ENCODE data around the gene SLC22A13. TPM values are rescaled to one million over a fixed set of nuclear protein-coding genes. Genes with fewer than 3 reads are reported as not detected.

The SLC22A13 gene
- total RNA-seq, 4 donors from 2014 or later: 0.29 to 0.58 (median 0.51) TPM; not detected in 1

DNA sequence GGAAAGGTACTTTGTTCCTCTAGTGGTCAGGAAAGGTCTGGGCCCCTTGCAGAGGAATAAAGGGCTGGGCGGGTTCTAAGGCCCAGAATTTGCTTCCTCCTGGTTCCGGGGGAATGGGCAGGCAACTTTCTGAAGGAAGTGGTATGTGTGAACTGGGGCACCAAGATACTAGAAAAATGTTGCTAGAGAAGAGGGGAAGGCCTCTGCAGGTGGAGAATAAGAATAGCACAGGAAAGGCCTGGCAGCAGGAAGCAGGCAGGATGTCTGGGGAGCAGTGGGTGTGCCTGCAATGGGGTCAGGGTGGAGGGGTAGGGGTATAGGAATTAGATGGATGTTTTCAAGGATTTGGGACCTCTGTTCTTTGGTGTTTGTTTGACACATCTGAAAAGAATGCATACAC, 2.0 kb downstream of the SLC22A13 start:
- Histone ChIP-seq H3K4me1 (peaks cover 17 to 19% of the 10 kb centered on the region in 2 donors), H3K27me3 (no peaks in the 10 kb centered on the region), H3K27ac (no peak overlapping the region), H3K36me3 (no peaks in the 10 kb centered on the region), H3K4me3 (no peak overlapping the region), H3K9me3 (no peaks in the 10 kb centered on the region)
- TF ChIP-seq, protein P1, sequence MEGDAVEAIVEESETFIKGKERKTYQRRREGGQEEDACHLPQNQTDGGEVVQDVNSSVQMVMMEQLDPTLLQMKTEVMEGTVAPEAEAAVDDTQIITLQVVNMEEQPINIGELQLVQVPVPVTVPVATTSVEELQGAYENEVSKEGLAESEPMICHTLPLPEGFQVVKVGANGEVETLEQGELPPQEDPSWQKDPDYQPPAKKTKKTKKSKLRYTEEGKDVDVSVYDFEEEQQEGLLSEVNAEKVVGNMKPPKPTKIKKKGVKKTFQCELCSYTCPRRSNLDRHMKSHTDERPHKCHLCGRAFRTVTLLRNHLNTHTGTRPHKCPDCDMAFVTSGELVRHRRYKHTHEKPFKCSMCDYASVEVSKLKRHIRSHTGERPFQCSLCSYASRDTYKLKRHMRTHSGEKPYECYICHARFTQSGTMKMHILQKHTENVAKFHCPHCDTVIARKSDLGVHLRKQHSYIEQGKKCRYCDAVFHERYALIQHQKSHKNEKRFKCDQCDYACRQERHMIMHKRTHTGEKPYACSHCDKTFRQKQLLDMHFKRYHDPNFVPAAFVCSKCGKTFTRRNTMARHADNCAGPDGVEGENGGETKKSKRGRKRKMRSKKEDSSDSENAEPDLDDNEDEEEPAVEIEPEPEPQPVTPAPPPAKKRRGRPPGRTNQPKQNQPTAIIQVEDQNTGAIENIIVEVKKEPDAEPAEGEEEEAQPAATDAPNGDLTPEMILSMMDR (IDR thresholded peaks at IDR 0.05 in 4 of 5, conservative IDR thresholded peaks at IDR 0.05 in 1 of 5): no peak
- TF ChIP-seq POLR2A (IDR thresholded peaks at IDR 0.05): no peak
- no peak for ATAC-seq
- in situ Hi-C loops (cut with MboI; ENCODE audit: low sequenced_read_pairs in 4 of 4): no loop called here
- intact Hi-C loops (cut with DNase I; ENCODE audit: low total_unique reads): no loop called here
- no peak for DNase-seq

DNA sequence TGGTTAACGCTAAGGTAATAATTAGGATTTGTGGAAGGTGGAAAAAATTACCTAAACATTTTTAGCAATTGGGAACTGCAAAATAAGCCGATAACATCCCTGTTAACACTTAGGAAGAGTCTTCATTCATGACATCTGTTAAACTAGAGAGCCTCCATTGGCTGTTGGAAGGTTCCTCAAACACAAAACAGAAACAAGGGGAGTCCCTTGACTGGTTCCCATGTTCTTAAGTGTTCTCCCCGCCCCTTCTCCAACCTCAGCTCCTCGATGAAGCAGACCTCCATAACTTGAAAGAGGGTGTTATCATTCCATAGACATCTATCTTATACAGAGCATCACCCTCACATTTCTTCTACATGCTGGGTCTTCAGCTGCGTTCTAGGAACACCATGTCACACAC, 2.5 kb downstream of the SLC22A13 start:
- DNase-seq: no peak
- in situ Hi-C loops (cut with MboI; ENCODE audit: low sequenced_read_pairs in 4 of 4) (no loop called here), intact Hi-C loops (cut with DNase I; ENCODE audit: low total_unique reads) (no loop called here)
- Histone ChIP-seq H3K4me3 (no peak overlapping the region), H3K36me3 (no peaks in the 10 kb centered on the region), H3K4me1 (peaks cover 17% of the 10 kb centered on the region in 2 donors), H3K27me3 (no peaks in the 10 kb centered on the region), H3K27ac (no peak overlapping the region), H3K9me3 (no peaks in the 10 kb centered on the region)
- TF ChIP-seq, protein P1 (IDR thresholded peaks at IDR 0.05 in 4 of 5, conservative IDR thresholded peaks at IDR 0.05 in 1 of 5): no peak
- no peak for TF ChIP-seq POLR2A (IDR thresholded peaks at IDR 0.05)
- no peak for ATAC-seq

DNA sequence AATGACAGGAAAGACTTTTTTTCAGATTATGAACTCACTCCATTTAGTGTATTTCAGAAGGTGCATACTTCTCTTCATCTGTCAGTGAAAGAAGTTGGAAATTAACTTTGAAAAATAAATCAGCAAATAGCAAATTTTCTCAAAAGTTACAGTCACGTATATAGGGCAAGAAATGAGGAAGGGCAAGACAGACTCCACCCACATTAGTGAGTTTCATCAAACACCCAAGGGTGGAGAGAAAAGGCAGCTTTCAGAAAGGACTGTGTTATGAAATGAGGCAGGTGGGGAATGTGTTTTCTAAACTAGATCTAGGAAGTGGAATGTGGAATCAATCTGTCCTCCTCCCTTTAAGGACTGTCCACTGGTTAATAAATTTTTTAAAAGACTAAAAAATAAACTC, 2.9 kb downstream of the SLC22A13 start:
- Histone ChIP-seq H3K27me3 (no peaks in the 10 kb centered on the region), H3K9me3 (no peaks in the 10 kb centered on the region), H3K36me3 (no peaks in the 10 kb centered on the region), H3K4me1 (peaks cover 13 to 15% of the 10 kb centered on the region in 2 donors), H3K4me3 (no peak overlapping the region), H3K27ac (no peak overlapping the region)
- in situ Hi-C loops (cut with MboI; ENCODE audit: low sequenced_read_pairs in 4 of 4) (no loop called here), intact Hi-C loops (cut with DNase I; ENCODE audit: low total_unique reads) (no loop called here)
- no peak for ATAC-seq
- TF ChIP-seq, protein P1 (IDR thresholded peaks at IDR 0.05 in 4 of 5, conservative IDR thresholded peaks at IDR 0.05 in 1 of 5): no peak
- TF ChIP-seq POLR2A (IDR thresholded peaks at IDR 0.05): no peak
- DNase-seq: no peak

DNA sequence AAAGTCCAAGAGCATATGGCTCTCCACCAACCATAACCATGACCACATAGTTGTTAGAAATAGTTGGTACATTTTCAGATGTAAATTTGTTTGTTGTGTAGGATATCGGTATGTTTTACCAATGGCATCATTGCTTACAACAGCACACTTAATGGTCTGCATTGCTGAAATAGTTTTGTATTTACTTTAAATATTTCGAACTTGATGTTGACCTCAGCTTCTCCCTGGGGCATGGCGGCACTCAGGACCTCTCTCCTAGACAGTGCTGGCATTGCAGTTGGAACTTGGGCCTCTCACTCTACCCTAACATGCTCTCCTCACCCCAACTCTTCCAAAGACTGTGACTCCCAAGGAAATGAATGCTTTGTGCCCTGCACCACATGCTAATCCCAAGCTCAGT, 5.0 kb downstream of the SLC22A13 start:
- TF ChIP-seq, protein P1 (IDR thresholded peaks at IDR 0.05 in 4 of 5, conservative IDR thresholded peaks at IDR 0.05 in 1 of 5): no peak
- no peak for TF ChIP-seq POLR2A (IDR thresholded peaks at IDR 0.05)
- Histone ChIP-seq H3K4me3 (no peak overlapping the region), H3K27ac (no peak overlapping the region), H3K36me3 (peaks cover 0 to 6% of the 10 kb centered on the region in 2 donors), H3K9me3 (no peaks in the 10 kb centered on the region), H3K4me1 (no peaks in the 10 kb centered on the region), H3K27me3 (no peaks in the 10 kb centered on the region)
- in situ Hi-C loops (cut with MboI; ENCODE audit: low sequenced_read_pairs in 4 of 4): no loop called here
- no peak for DNase-seq
- ATAC-seq: no peak
- intact Hi-C loops (cut with DNase I; ENCODE audit: low total_unique reads): no loop called here

DNA sequence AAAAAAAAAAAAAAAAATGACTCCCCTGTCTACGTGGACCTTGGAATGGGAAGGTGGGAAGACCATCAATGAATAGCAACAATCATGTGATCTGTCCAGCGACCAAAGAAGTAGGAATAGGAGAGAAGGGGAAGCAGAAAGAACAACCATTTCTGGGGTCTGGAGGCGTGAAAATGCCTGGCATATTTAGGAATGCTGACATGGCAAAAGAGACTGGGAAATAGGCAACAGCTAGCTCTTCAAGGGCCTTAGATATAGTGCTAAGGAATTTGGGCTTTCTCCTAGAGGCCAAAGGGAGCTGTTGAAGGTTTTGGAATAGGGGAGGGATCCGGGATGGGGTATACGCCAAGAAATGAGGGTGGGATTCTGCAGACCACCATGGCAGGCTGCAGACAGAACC, 5.9 kb downstream of the SLC22A13 start:
- intact Hi-C loops (cut with DNase I; ENCODE audit: low total_unique reads) (no loop called here), in situ Hi-C loops (cut with MboI; ENCODE audit: low sequenced_read_pairs in 4 of 4) (no loop called here)
- Histone ChIP-seq H3K4me3 (no peak overlapping the region), H3K4me1 (no peaks in the 10 kb centered on the region), H3K9me3 (no peaks in the 10 kb centered on the region), H3K27me3 (no peaks in the 10 kb centered on the region), H3K36me3 (peaks cover 0 to 7% of the 10 kb centered on the region in 2 donors), H3K27ac (no peak overlapping the region)
- DNase-seq: no peak
- no peak for ATAC-seq
- no peak for TF ChIP-seq POLR2A (IDR thresholded peaks at IDR 0.05)
- TF ChIP-seq, protein P1 (IDR thresholded peaks at IDR 0.05 in 4 of 5, conservative IDR thresholded peaks at IDR 0.05 in 1 of 5): no peak
